ENCODE results near the gene ZNF211. TPM values are rescaled to one million over a fixed set of nuclear protein-coding genes. Genes with fewer than 3 reads are reported as not detected.
A peak's percentile ranks its signal among the peaks of the same experiment; 100 is the strongest.

Gene ZNF211
- total and polyA plus RNA-seq, 9 of the 15 experiments (the other 6 are each of a cell fraction or from before 2014, with no cell fraction given) = 1.3 to 11.6 (median 4.5) TPM

DNA sequence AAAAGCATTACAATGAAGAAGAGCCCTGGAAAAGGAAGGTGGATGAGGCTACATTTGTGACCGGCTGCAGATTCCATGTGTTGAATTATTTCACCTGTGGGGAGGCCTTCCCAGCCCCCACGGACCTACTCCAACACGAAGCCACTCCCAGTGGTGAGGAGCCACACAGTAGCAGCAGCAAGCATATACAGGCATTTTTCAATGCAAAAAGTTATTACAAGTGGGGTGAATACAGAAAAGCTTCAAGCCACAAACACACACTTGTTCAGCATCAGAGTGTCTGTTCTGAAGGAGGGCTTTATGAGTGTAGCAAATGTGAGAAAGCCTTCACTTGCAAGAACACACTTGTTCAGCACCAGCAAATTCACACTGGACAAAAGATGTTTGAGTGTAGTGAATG is 53.8 kb downstream of the ZNF211 start:
- Histone ChIP-seq H3K36me3 (ENCODE audit: control insufficient read depth, insufficient read depth, low read length) (peaks cover 66% of the 10 kb centered on the region), H3K9me3 (replicated peaks; ENCODE audit: control insufficient read depth, insufficient read depth, low read depth, low read length) (peaks cover 62% of the 10 kb centered on the region)
- no TSS peak for BruUV-seq (replicated peaks)

DNA sequence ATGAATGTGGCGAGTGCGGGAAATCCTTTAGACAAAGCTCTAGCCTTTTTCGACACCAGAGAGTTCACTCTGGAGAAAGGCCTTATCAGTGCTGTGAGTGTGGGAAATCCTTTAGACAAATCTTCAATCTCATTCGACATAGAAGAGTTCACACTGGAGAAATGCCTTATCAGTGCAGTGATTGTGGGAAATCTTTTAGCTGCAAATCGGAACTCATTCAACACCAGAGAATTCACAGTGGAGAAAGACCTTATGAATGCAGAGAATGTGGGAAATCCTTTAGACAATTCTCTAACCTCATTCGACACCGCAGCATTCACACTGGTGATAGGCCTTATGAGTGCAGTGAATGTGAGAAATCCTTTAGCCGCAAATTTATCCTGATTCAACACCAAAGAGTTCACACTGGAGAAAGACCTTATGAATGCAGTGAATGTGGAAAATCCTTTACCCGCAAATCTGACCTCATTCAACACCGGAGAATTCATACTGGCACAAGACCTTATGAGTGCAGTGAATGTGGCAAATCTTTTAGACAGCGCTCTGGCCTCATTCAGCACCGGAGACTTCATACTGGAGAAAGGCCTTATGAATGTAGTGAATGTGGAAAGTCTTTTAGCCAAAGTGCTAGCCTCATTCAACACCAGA is 54.5 kb downstream of the ZNF211 start:
- POLR2A ChIA-PET = no interaction called here
- TF ChIP-seq, protein P1, sequence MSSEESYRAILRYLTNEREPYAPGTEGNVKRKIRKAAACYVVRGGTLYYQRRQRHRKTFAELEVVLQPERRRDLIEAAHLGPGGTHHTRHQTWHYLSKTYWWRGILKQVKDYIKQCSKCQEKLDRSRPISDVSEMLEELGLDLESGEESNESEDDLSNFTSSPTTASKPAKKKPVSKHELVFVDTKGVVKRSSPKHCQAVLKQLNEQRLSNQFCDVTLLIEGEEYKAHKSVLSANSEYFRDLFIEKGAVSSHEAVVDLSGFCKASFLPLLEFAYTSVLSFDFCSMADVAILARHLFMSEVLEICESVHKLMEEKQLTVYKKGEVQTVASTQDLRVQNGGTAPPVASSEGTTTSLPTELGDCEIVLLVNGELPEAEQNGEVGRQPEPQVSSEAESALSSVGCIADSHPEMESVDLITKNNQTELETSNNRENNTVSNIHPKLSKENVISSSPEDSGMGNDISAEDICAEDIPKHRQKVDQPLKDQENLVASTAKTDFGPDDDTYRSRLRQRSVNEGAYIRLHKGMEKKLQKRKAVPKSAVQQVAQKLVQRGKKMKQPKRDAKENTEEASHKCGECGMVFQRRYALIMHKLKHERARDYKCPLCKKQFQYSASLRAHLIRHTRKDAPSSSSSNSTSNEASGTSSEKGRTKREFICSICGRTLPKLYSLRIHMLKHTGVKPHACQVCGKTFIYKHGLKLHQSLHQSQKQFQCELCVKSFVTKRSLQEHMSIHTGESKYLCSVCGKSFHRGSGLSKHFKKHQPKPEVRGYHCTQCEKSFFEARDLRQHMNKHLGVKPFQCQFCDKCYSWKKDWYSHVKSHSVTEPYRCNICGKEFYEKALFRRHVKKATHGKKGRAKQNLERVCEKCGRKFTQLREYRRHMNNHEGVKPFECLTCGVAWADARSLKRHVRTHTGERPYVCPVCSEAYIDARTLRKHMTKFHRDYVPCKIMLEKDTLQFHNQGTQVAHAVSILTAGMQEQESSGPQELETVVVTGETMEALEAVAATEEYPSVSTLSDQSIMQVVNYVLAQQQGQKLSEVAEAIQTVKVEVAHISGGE (CRISPR knock-in tag; IDR thresholded peaks at IDR 0.05) = no peak
- TF ChIP-seq POLR2AphosphoS5 (IDR thresholded peaks at IDR 0.05; ENCODE audit: control insufficient read depth, insufficient read depth, low read depth, low read length) (no peak), TEAD2 (tag; IDR thresholded peaks at IDR 0.05) (no peak), ARID2 (IDR thresholded peaks at IDR 0.05) (no peak), BRD4 (IDR thresholded peaks at IDR 0.05) (no peak), CBX2 (IDR thresholded peaks at IDR 0.05; ENCODE audit: insufficient read depth, low read length, poor library complexity, severe bottlenecking) (no peak), CXXC5 (CRISPR knock-in tag; IDR thresholded peaks at IDR 0.05) (no peak), TRIM28 (IDR thresholded peaks at IDR 0.05) (peak; percentile 71; the same call in 1 of the 2 replicates), SOX6 (IDR thresholded peaks at IDR 0.05) (peak; percentile 28; the same call in 1 of the 2 replicates), ZNF75A (CRISPR knock-in tag; IDR thresholded peaks at IDR 0.05) (peak; percentile 98), EZH2 (IDR thresholded peaks at IDR 0.05; ENCODE audit: borderline replicate concordance, low read depth, low read length) (no peak), XRCC3 (IDR thresholded peaks at IDR 0.05) (0 out of 2 replicates have a peak, but pooled peaks have one; percentile 22), NBN (IDR thresholded peaks at IDR 0.05; ENCODE audit: low read depth) (no peak), ZSCAN29 (IDR thresholded peaks at IDR 0.05) (no peak)

More for the DNA sequence above, 53.8 kb downstream of the ZNF211 start:
- H4K20me1 ChIP-seq (replicated peaks; ENCODE audit: control insufficient read depth, insufficient read depth, low read length) = no peaks in the 10 kb centered on the region
- no peak overlapping the region for H3K9ac ChIP-seq (ENCODE audit: insufficient read depth in 1 of 2, low read depth in 2 of 2, low read length in 2 of 2)
- ChIA-PET POLR2A (no interaction called here), CTCF (ENCODE audit: low intra/inter-chr PET ratio) (no interaction called here)
- H3K9me1 ChIP-seq (ENCODE audit: control insufficient read depth, insufficient read depth, low read length) = no peaks in the 10 kb centered on the region
- no peak overlapping the region for H3K4me3 ChIP-seq
- no peak for ATAC-seq
- no peak for DNase-seq (ENCODE audit: extremely low read depth in 1 of 4, low spot score in 3 of 4)
- intact Hi-C loops (cut with micrococcal nuclease) = no loop called here
- in situ Hi-C loops (cut with MboI) = no loop called here
- H3K27me3 ChIP-seq (ENCODE audit: control insufficient read depth in 2 of 2, insufficient read depth in 2 of 2, low read length in 2 of 2) = no peaks in the 10 kb centered on the region
- H3K27ac ChIP-seq (ENCODE audit: extremely low read depth, low read depth, low read length) = no peak overlapping the region
- H3K4me1 ChIP-seq (replicated peaks in 1 of 2; ENCODE audit: control insufficient read depth in 2 of 2, insufficient read depth in 2 of 2, low read length in 2 of 2) = peaks cover 6 to 9% of the 10 kb centered on the region in 2 experiments; a peak in 4 of 5 replicates
- no peak overlapping the region for H2AFZ ChIP-seq (ENCODE audit: low read depth, low read length)
- H3K79me2 ChIP-seq (ENCODE audit: control insufficient read depth, insufficient read depth, low read length) = peaks cover 66% of the 10 kb centered on the region
- TF ChIP-seq ARID2 (IDR thresholded peaks at IDR 0.05) = no peak
- H3K4me2 ChIP-seq (ENCODE audit: insufficient read depth, low read length) = no peak overlapping the region
- no peak for FAIRE-seq
- WGBS (ENCODE audit: insufficient coverage, low coverage, missing lambda C conversion rate) = 86% methylated on average over 2 of the region's 3 CpGs

More for the DNA sequence above, 54.5 kb downstream of the ZNF211 start:
- H2AFZ ChIP-seq (ENCODE audit: low read depth, low read length) = no peak overlapping the region
- no TSS peak for BruUV-seq (replicated peaks)
- no peaks in the 10 kb centered on the region for H4K20me1 ChIP-seq (replicated peaks; ENCODE audit: control insufficient read depth, insufficient read depth, low read length)
- 89% methylated on average over 11 of the region's 12 CpGs for WGBS (ENCODE audit: insufficient coverage, low coverage, missing lambda C conversion rate)
- H3K27ac ChIP-seq (ENCODE audit: extremely low read depth, low read depth, low read length) = no peak overlapping the region
- H3K4me1 ChIP-seq (replicated peaks in 1 of 2; ENCODE audit: control insufficient read depth in 2 of 2, insufficient read depth in 2 of 2, low read length in 2 of 2) = peaks cover 1 to 6% of the 10 kb centered on the region in 2 experiments; a peak in 3 of 5 replicates
- intact Hi-C loops (cut with micrococcal nuclease) (no loop called here), in situ Hi-C loops (cut with MboI) (no loop called here)
- H3K36me3 ChIP-seq (ENCODE audit: control insufficient read depth, insufficient read depth, low read length) = peaks cover 66% of the 10 kb centered on the region
- H3K79me2 ChIP-seq (ENCODE audit: control insufficient read depth, insufficient read depth, low read length) = peaks cover 59% of the 10 kb centered on the region
- no peaks in the 10 kb centered on the region for H3K27me3 ChIP-seq (ENCODE audit: control insufficient read depth in 2 of 2, insufficient read depth in 2 of 2, low read length in 2 of 2)
- no peak overlapping the region for H3K4me2 ChIP-seq (ENCODE audit: insufficient read depth, low read length)
- no peak overlapping the region for H3K9ac ChIP-seq (ENCODE audit: insufficient read depth in 1 of 2, low read depth in 2 of 2, low read length in 2 of 2)
- no peak for FAIRE-seq
- CTCF ChIA-PET (ENCODE audit: low intra/inter-chr PET ratio) = no interaction called here
- no peak for DNase-seq (ENCODE audit: extremely low read depth in 1 of 4, low spot score in 3 of 4)
- no peaks in the 10 kb centered on the region for H3K9me1 ChIP-seq (ENCODE audit: control insufficient read depth, insufficient read depth, low read length)
- peaks cover 61% of the 10 kb centered on the region for H3K9me3 ChIP-seq (replicated peaks; ENCODE audit: control insufficient read depth, insufficient read depth, low read depth, low read length)
- H3K4me3 ChIP-seq = no peak overlapping the region
- ATAC-seq = no peak

Measured in K562 (cell line).